Measurements from ENCODE around the gene ST6GALNAC5.
"Not testable (repeated sequence)": the region's sequence is repeated elsewhere in the genome, so short reads cannot be mapped to it uniquely, and the experiment has no call there.

The ST6GALNAC5 gene

GRCh38 chr1:76868154-76868882, 1.0 kb downstream of the ST6GALNAC5 start:
- peak in 1 of 5 donors; percentile 3 for DNase-seq

- DNase-seq, result no peak
Measured at GRCh38 chr1:76868916-76869315, 1.6 kb downstream of the ST6GALNAC5 start.

- DNase-seq, result no peak
Measured at GRCh38 chr1:76870037-76870436, 2.8 kb downstream of the ST6GALNAC5 start.

GRCh38 chr1:76871355-76871974, 4.2 kb downstream of the ST6GALNAC5 start:
- DNase-seq, result no peak

- no peak for DNase-seq
Measured at GRCh38 chr1:76872944-76873343, 5.7 kb downstream of the ST6GALNAC5 start.

- DNase-seq, result no peak
Measured at GRCh38 chr1:76876655-76877395, 9.5 kb downstream of the ST6GALNAC5 start.

- not testable (repeated sequence) for DNase-seq
Measured at GRCh38 chr1:76879014-76879413, 11.7 kb downstream of the ST6GALNAC5 start.

- DNase-seq, result no peak
Measured at GRCh38 chr1:76881762-76882161, 14.5 kb downstream of the ST6GALNAC5 start.

GRCh38 chr1:76891931-76892622, 24.8 kb downstream of the ST6GALNAC5 start:
- no peak for DNase-seq

GRCh38 chr1:76892675-76893074, 25.4 kb downstream of the ST6GALNAC5 start:
- DNase-seq, result no peak

GRCh38 chr1:76901158-76901767, 34.0 kb downstream of the ST6GALNAC5 start:
- DNase-seq, result peak in 2 of 5 donors; percentile 0 to 20

GRCh38 chr1:76905876-76906595, 38.8 kb downstream of the ST6GALNAC5 start:
- no peak for DNase-seq

- DNase-seq, result no peak
Measured at GRCh38 chr1:76909311-76909710, 42.0 kb downstream of the ST6GALNAC5 start.

- no peak for DNase-seq
Measured at GRCh38 chr1:76919085-76919484, 51.8 kb downstream of the ST6GALNAC5 start.

GRCh38 chr1:76921590-76921989, 54.3 kb downstream of the ST6GALNAC5 start:
- DNase-seq, result no peak

- DNase-seq, result no peak
Measured at GRCh38 chr1:76925825-76926224, 58.5 kb downstream of the ST6GALNAC5 start.

GRCh38 chr1:76928522-76928921, 61.2 kb downstream of the ST6GALNAC5 start:
- DNase-seq, result no peak

- no peak for DNase-seq
Measured at GRCh38 chr1:76929136-76929535, 61.9 kb downstream of the ST6GALNAC5 start.

GRCh38 chr1:76933847-76934815, 66.9 kb downstream of the ST6GALNAC5 start:
- no peak for DNase-seq

- DNase-seq, result no peak
Measured at GRCh38 chr1:76938304-76938703, 71.0 kb downstream of the ST6GALNAC5 start.
